HEK293 (cell line): ENCODE data around the gene RFTN1.
A peak's percentile ranks its signal among the peaks of the same experiment; 100 is the strongest.

Source experiments
- ATF2 ChIP-seq: fragments of 450-650 bp; formaldehyde crosslinking; IDR thresholded peaks from 2 replicates; pipeline ENCODE4 v1.5.1; 2016; ENCODE audit warnings: missing biosample characterization, missing genetic modification characterization, low read depth
- CTCF ChIP-seq: fragments of 450-650 bp; formaldehyde crosslinking; IDR thresholded peaks from 2 replicates; pipeline ENCODE4 v1.5.1; 2016; ENCODE audit warnings: missing biosample characterization, missing genetic modification characterization
- HOXC10 ChIP-seq: sonication (generic); formaldehyde crosslinking; IDR thresholded peaks from 2 replicates; pipeline ENCODE4 v1.8.1; 2023; ENCODE audit warnings: mild to moderate bottlenecking, missing genetic modification reagents
- KLF10 ChIP-seq: fragments of 450-650 bp; IDR thresholded peaks from 2 replicates; pipeline ENCODE4 v1.5.1; 2018; ENCODE audit warnings: missing biosample characterization, mild to moderate bottlenecking, missing genetic modification characterization
- ZFP41 ChIP-seq: fragments of 450-650 bp; formaldehyde crosslinking; IDR thresholded peaks from 2 replicates; pipeline ENCODE4 v1.5.1; 2016; ENCODE audit warnings: missing biosample characterization, missing genetic modification characterization, borderline replicate concordance
- ZNF121 ChIP-seq: fragments of 450-650 bp; formaldehyde crosslinking; IDR thresholded peaks from 2 replicates; pipeline ENCODE4 v1.5.1; 2016; ENCODE audit warnings: missing biosample characterization, missing genetic modification characterization
- ZNF138 ChIP-seq: fragments of 450-650 bp; formaldehyde crosslinking; IDR thresholded peaks from 2 replicates; pipeline ENCODE4 v1.5.1; 2016; ENCODE audit warnings: missing biosample characterization, missing genetic modification characterization, borderline replicate concordance
- ZNF394 ChIP-seq: fragments of 450-650 bp; formaldehyde crosslinking; IDR thresholded peaks from 2 replicates; pipeline ENCODE4 v1.5.1; 2016; ENCODE audit warnings: missing biosample characterization, missing genetic modification characterization, mild to moderate bottlenecking, moderate library complexity, borderline replicate concordance
- ZNF473 ChIP-seq: fragments of 450-650 bp; formaldehyde crosslinking; IDR thresholded peaks from 2 replicates; pipeline ENCODE4 v1.5.1; 2017; ENCODE audit warnings: missing biosample characterization, missing genetic modification characterization
- ZNF530 ChIP-seq: fragments of 450-650 bp; formaldehyde crosslinking; IDR thresholded peaks from 2 replicates; pipeline ENCODE4 v1.5.1; 2016; ENCODE audit warnings: low read depth, missing biosample characterization, missing genetic modification characterization
- ZNF658 ChIP-seq: fragments of 450-650 bp; formaldehyde crosslinking; IDR thresholded peaks from 2 replicates; pipeline ENCODE4; 2016; ENCODE audit warnings: missing biosample characterization, missing genetic modification characterization
- ZNF792 ChIP-seq: fragments of 450-650 bp; formaldehyde crosslinking; IDR thresholded peaks from 2 replicates; pipeline ENCODE4 v1.5.1; 2016; ENCODE audit warnings: missing biosample characterization, missing genetic modification characterization
- ZNF837 ChIP-seq: fragments of 450-650 bp; formaldehyde crosslinking; IDR thresholded peaks from 2 replicates; pipeline ENCODE4 v1.5.1; 2016; ENCODE audit warnings: missing biosample characterization, missing genetic modification characterization

GRCh38 chr3:16290007-16290826, 223.3 kb downstream of the RFTN1 start:
- TF ChIP-seq ZNF394 (tag by site-specific recombination): no peak
- no peak for TF ChIP-seq ZFP41
- no peak for TF ChIP-seq ZNF121 (tag by site-specific recombination)
- peak; percentile 49; the same call in 1 of the 2 replicates for TF ChIP-seq CTCF (tag by site-specific recombination)
- TF ChIP-seq ZNF473 (tag by site-specific recombination): no peak
- no peak for TF ChIP-seq ZNF792 (tag by site-specific recombination)
- no peak for TF ChIP-seq KLF10 (tag by site-specific recombination)
- no peak for TF ChIP-seq ZNF530 (tag by site-specific recombination)
- no peak for TF ChIP-seq ATF2
- TF ChIP-seq HOXC10 (CRISPR knock-in tag): no peak
- no peak for TF ChIP-seq ZNF837 (tag by site-specific recombination)
- TF ChIP-seq ZNF658 (tag by site-specific recombination): no peak
- no peak for TF ChIP-seq ZNF138 (tag by site-specific recombination)
